GM19240 (cell line): ENCODE measurements around the gene STT3A.
"Not testable (repeated sequence)": the region's sequence is repeated elsewhere in the genome, so short reads cannot be mapped to it uniquely, and the experiment has no call there.

ENCODE experiments used
- DNase-seq: peaks from one replicate; pipeline ENCODE4 v3.0.0; 2011; ENCODE audit warnings: low spot score; ENCODE audit not compliant: insufficient read length

Gene STT3A

DNA sequence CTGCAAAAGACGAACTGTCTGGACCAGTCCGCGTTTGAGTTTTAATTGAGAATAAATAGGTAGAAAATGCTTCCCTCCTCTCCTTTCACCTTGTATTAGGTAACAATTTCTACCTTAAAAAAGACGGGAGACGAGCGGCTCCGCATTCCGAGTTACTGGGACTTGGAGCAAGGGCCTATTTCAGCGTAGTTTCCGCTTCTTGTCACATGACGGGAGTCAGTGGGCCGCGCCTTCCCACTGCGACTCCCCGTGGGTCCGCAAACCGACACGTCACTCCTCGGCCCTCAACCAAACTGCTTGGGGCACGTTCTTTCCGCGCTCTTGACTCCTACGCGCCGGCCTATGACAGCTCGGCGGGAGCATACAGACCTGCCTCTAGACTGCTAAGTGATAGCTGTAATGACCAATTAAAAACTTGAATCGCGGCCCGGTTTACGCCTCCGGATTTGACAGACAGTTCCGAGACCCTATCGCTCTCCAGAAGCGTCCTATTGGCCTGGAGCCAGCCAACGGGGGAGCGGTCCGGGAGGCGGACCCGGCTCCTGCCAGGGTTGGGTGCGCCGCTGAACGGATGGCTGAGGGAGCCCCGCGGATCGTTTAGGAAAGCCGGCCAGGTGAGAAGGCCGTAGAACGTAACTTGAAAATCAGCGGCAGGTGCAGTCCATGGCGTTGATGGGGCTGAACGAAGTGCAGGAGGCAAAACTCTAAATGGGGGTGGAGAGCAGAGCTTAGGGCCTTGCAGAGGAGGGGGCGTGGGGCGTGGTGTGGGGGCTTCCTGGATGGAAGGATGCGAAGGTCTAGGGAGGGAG, at the start of gene STT3A:
TSS of gene STT3A (plus strand) at position 548 of the 809 bp plus-strand sequence. CDS start 3,064 bp downstream, outside the sequence.
- DNase-seq, result peak; percentile 89

DNA sequence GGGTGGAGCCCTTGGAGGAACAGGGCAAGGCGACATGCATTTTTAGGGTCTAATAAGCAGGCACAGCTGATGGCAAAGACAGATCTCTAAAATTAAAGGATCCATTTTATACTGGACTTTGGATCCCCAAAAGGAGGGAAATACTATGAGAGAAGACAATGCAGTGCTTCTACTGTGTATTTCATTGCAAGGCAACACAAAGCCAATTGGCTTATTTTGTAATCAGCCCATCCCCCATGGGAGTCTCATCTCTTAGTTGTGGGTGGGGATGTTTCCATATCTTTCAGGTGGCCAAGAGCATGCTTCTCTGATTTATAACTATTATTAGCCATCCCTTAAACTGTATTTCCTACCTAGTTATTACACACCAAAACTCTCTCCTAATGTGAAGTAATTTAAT, 41.9 kb upstream of the STT3A start:
- no peak for DNase-seq

DNA sequence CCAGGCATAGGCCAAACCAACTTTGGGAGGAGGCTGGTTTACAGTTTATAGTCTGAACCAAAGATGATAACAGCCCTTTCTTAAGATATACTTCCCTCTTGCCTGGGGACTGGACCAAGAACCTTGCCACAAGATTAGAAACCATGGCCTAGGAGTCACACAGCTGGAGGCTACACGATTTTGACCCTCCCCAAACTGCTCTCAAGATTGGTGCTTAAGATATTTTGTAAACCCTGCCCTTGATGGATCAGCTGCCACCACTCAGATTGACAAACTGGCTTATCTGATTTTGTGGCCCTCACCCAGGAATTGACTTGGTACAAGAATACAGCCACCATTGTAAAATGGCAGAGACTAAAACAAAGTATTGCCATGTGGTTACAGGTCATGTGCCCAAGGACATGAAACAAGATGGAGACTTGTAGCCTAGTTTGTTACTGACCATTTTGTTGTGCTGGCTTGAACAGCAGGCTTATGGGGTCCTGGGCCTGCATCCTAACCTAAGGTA, 40.8 kb upstream of the STT3A start:
- no peak for DNase-seq

DNA sequence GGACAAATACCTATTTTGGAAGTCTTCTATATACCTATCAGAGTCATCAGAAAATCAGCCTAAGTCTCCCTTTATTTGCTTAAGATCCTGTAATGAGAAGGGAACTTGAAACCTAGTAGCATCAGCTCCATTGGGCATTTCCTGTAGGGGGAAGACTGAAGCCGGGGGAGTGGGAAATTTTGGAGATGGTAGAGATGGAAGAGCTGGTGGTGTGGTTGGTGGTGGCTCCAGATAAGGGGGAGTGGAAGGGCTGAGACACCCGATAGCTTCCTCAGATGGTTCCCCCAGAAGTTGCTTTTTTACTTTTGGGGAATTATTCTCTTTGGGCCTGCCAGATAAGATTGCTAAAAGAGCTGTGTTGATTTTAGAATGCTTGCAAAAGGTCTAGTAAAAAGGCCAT, 39.7 kb upstream of the STT3A start:
- DNase-seq, result no peak

DNA sequence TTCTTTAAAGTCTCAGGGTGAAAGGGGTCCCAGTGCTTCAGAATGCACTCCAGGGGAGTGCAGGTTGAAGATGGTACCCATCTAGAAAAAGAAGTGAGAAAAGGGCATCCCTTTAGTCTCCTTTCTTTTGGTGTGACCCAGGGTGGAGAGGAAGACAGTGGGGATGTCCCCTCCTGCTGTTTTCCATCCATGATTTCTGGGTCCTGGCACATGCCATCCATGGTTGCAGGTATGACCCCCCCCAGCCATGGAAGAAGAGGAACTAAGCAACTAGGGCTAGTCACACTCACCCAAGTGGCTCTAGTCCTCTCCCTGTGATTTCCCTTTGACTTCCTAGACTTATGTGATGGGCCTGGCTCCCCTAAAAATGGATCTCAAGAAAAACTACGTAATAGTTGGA, 39.3 kb upstream of the STT3A start:
- no peak for DNase-seq

GRCh38 chr11:125554038-125554437, 38.6 kb upstream of the STT3A start:
- no peak for DNase-seq

DNA sequence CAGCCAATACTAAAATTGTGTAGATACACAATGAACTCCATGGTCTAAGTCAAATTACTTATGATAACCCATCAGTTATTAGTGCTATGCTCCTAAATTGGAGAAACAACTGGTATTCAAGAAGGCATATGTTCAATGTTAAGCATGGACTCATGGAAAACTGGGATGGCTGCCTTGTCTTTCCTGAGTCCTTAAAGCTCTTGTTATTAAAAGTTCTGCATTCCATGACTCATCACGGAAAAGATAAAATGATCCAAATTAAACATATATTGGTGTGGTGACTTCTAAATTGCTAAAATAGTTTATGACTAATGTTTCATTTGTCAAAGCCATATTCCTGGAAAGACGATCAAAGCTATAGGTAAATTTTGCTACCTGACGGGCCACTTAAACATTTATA, 32.8 kb upstream of the STT3A start:
- DNase-seq, result no peak

- no peak for DNase-seq
Measured at GRCh38 chr11:125561924-125562323, 30.7 kb upstream of the STT3A start.

DNA sequence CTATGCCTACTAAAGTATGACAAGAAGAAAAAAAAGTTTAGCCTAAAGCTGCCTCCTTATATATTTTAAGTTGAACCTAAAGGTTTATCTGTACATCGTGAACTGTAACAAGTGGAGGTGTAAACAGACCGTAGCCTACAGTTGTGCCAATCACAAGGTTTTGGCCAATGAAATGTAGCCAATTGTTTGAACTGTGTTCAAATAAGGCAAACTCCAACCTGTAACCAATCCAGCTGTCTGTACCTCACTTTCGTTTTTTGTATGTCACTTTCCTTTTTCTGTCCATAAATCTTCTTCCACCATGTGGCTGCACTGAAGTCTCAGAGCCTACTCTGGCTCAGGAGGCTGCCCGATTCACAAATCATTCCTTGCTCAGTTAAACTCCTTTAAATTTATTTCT, 30.2 kb upstream of the STT3A start:
- DNase-seq, result no peak

DNA sequence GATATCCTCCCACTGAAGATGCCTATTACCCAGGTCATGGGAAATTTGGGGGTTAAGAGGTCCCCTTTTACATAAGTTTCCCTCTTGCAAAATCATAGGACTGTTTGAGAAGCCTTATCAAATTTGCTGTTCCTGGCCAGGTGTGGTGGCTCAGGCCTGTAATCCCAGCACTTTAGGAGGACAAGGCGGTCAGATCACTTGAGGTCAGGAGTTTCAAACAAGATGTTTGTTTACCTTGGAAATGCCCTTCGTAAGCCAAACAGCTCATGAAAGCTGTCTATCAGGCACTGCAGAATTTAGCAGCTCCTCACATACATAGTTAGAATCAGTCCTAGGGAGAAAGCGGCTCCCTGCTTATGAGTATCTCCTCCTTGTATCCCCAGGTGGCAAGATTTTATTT, 28.3 kb upstream of the STT3A start:
- DNase-seq, result no peak

GRCh38 chr11:125566235-125566634, 26.4 kb upstream of the STT3A start:
- no peak for DNase-seq

DNA sequence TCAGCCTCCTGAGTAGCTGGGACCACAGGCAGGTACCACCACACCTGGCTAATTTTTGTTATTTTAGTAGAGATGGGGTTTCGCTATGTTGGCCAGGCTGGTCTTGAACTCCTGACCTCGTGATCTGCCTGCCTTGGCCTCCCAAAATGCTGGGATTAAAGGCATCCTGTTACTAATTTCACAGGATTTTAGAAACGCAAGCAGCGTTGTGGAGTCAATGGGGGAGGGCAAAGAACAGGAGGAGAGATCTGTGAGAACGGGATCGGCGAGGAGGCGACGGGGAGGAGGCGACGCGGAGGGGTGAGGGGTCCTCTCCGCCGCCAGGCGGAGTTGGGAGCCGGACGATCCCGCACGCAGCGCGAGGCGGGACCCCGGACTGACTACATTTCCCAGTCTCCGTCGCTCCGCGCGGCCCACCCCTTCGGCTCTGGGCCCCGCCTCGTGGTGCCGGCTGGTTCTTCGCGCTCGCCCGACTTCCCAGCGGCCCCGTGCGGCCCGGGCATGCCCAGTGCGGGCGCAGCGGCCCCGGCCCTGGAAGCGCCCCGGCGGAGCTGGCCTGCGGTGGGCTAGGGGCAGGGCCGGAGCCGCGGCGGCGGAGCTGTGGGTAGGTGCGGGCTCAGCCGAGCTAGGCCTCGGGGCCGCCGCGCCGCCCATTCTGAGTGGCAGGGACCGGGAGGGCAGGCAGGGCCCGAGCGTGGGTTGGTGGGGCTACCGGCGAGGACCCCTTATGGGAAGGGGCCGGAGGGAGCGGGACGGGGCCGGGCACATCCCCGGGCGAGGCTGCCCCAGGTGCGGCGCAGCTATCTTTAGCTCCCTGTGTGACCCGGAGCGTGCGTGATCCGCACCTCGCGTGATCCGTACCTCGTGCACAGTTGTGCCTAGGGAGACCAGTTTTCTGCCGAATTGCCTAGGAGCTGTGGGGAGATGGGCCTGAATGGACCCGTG, 23.4 kb upstream of the STT3A start, which contains the start of gene EI24:
TSS of gene EI24 (plus strand) at position 508 of the 945 bp plus-strand sequence. CDS start 3,051 bp downstream, outside the sequence.
- DNase-seq, result peak; percentile 60

DNA sequence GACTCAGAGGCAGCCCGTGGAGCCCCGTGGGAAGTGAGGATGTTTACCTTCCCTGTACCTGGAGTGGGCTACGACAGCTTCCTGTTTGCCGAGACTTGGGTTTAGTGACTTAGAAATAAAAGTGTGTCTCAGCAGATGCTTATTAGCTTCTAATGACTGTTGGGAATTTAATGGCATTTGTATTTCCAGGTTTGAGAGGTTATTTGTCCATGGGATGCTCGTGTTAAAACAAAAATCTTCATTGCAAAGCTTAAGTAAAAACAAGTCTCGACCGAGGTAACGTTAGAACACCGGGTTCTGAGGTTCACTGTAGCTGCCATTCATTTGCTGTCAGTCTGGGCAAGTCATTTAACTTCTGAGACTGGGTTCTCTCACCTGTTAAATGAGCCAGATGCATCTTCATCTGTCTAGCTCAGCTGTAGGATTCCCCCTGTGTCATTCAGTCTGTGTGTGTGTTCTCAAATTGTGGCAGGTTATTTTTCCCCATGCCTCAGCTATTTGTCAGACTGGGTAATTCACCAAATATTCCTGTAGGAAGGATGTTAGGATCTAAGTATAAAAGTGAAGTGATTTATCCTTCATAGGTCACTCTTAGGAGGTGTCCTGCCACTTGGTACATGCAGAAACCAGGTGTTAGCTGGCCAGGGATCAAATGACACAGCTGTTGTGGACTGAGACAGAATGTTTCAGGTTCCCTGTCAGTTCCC, 22.6 kb upstream of the STT3A start:
- DNase-seq, result no peak

GRCh38 chr11:125570952-125571351, 21.7 kb upstream of the STT3A start:
- no peak for DNase-seq

DNA sequence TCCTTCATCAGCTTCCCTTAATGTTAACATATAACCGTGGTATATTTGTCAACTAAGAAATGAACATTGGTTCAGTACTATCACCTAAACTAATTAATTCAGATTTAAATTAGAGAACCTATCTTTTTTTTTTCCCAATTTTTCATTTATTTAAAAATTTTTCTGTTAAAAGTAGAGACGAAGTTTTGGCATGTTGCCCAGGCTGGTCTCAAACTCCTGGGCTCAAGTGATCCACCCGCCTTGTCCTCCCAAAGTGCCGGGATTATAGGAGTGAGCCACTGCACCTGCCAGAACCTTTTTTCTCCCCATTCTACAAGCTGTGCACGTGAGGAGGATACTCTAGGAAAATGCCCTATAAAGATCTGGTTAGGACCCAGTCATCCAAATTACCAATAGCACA, 19.7 kb upstream of the STT3A start:
- no peak for DNase-seq

DNA sequence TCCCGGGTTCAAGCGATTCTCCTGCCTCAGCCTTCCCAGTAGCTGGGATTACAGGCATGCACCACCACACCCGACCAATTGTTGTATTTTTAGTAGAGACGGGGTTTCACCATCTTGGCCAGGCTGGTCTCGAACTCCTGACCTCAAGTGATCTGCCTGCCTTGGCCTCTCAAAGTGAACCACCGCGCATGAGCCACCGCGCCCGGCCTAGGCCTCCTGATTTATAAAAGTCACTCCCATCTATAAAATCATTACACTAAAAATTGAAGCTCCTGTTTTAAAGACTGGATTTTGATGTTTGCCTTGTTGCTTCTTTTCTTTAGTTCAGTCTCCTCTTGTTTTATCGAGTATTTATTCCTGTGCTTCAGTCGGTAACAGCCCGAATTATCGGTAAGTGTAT, 15.5 kb upstream of the STT3A start:
- not testable (repeated sequence) for DNase-seq

DNA sequence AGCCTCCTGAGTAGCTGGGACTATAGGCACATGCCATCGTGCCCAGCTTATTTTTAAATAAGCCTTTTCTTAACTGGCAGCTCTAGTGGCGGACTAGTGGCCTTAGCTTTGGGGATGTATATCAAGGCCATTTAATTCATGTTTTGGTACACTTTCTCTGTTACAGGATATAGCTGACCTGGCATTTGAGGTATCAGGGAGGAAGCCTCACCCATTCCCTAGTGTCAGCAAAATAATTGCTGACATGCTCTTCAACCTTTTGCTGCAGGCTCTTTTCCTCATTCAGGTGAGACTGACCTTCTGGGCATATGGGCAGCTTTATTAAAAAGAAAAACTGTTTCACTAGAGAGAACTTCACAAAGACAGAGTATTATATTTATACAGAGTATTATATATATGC, 13.9 kb upstream of the STT3A start:
- DNase-seq, result no peak

DNA sequence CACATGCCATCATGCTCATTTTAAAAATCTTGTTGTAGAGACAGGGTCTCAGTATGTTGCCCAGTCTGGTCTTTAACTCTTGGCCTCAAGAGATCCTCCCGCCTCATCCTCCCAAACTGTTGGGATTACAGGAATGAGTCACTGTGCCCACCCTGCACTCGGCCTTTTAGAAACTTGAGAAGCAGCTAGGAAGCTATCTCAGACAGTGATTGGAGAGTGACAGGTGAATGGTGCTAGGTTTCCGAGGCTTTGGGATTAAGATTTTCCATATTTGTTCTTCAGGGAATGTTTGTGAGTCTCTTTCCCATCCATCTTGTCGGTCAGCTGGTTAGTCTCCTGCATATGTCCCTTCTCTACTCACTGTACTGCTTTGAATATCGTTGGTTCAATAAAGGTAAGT, 12.8 kb upstream of the STT3A start:
- no peak for DNase-seq

GRCh38 chr11:125583496-125583895, 9.2 kb upstream of the STT3A start:
- DNase-seq, result no peak

DNA sequence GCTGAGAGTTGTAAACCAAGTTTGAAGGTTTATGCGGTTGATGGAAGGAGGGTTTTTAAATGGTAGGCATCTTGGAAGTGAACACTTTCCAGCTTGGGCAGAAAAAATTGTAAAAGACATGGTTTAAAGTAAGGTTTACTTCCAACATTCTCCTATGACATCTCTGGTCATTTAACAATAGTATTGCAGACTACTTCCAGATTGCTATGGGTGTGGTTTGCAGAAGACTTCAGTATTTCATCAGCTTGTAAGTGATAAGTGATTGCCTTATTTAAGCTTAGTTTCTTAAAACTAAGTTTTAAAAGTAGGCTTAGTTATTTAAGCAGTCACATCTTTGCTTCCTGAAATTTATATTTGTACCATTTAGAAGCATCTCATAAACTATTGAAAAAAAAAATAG, 7.2 kb upstream of the STT3A start:
- no peak for DNase-seq

DNA sequence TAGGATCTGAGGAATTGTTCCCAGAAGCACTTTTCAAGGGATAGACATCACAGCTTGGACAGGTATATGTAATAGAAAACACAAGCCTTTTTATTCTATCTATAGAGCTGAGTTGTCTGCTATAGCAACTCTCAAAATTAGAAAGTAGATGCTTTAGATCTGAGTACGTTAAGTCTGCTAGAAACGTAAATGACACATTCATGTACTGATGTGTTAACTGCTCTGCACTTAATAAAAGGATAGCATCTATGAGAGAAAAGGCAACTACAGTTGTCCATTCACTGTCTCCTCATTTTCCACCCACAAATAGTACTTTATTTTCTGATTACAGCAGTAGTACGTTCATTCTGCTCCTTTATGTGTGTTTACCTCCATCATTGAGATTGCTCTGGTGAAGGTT, 6.0 kb upstream of the STT3A start:
- no peak for DNase-seq
